GM21528 (cell line): ENCODE results near the gene CCDC74A.
"Not testable (repeated sequence)": the region's sequence is repeated elsewhere in the genome, so short reads cannot be mapped to it uniquely, and the experiment has no call there.

Experiments
- ATAC-seq: cut with Tn5 transposase; IDR thresholded peaks from one replicate; pipeline ENCODE4 v1.9.1; 2021; ENCODE audit warnings: mild to moderate bottlenecking, moderate library complexity; ENCODE audit not compliant: unreplicated experiment, low FRiP score

The CCDC74A gene

GRCh38 chr2:131525256-131525655 is 2.4 kb upstream of the CCDC74A start:
- not testable (repeated sequence) for ATAC-seq

GRCh38 chr2:131528981-131529863 is 1.5 kb downstream of the CCDC74A start:
- ATAC-seq, result peak; percentile 57

- ATAC-seq, result not testable (repeated sequence)
These were observed 2.3 kb downstream of the CCDC74A start for GRCh38 chr2:131529864-131530445.

- not testable (repeated sequence) for ATAC-seq
These were observed 3.1 kb downstream of the CCDC74A start for GRCh38 chr2:131530626-131531344.

- not testable (repeated sequence) for ATAC-seq
These were observed 4.0 kb downstream of the CCDC74A start for GRCh38 chr2:131531547-131532185.

- not testable (repeated sequence) for ATAC-seq
These were observed 5.3 kb downstream of the CCDC74A start for GRCh38 chr2:131532723-131533608.

GRCh38 chr2:131533609-131534316 is 6.1 kb downstream of the CCDC74A start:
- ATAC-seq, result not testable (repeated sequence)

- ATAC-seq, result not testable (repeated sequence)
These were observed 6.6 kb downstream of the CCDC74A start for GRCh38 chr2:131534317-131534672.

GRCh38 chr2:131534965-131535364 is 7.3 kb downstream of the CCDC74A start:
- ATAC-seq, result not testable (repeated sequence)

- no peak for ATAC-seq
These were observed 7.8 kb downstream of the CCDC74A start for GRCh38 chr2:131535526-131535925.

GRCh38 chr2:131535951-131536826 is 8.5 kb downstream of the CCDC74A start:
- not testable (repeated sequence) for ATAC-seq

- ATAC-seq, result not testable (repeated sequence)
These were observed 9.2 kb downstream of the CCDC74A start for GRCh38 chr2:131536841-131537240.

- not testable (repeated sequence) for ATAC-seq
These were observed 11.2 kb downstream of the CCDC74A start for GRCh38 chr2:131538856-131539255.

- ATAC-seq, result no peak
These were observed 15.0 kb downstream of the CCDC74A start for GRCh38 chr2:131542438-131543384.

- no peak for ATAC-seq
These were observed 15.8 kb downstream of the CCDC74A start for GRCh38 chr2:131543385-131543891.

- not testable (repeated sequence) for ATAC-seq
These were observed 16.5 kb downstream of the CCDC74A start for GRCh38 chr2:131544006-131544812.
